GM12872 (cell line): ENCODE data around the gene SLC17A5.

Experiments
- TF ChIP-seq, protein P1 (sequence below): IDR thresholded peaks from 3 replicates; pipeline ENCODE4 v1.5.1; 2011; ENCODE audit warnings: low read depth, mild to moderate bottlenecking, low read length, moderate library complexity; ENCODE audit not compliant: insufficient read depth

The SLC17A5 gene

DNA sequence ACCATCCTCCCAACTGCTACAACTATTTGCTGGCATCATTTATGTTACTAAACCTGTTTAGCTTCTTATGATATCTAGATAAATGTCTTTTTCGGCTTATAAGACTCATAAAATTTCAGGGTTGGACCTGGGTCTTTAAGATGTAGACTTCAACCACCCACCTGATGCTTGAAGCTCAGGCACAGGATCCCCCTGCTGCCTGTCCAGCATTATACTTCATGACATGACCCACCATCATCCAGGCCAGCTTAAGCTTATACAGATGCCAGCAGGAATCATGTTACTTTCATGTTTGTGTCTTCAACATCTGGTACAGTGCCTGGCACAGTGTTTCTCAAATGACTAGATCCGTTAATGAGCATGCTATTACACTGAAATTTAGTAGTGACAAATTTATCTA is 47.4 kb downstream of the SLC17A5 start:
- TF ChIP-seq, protein P1, sequence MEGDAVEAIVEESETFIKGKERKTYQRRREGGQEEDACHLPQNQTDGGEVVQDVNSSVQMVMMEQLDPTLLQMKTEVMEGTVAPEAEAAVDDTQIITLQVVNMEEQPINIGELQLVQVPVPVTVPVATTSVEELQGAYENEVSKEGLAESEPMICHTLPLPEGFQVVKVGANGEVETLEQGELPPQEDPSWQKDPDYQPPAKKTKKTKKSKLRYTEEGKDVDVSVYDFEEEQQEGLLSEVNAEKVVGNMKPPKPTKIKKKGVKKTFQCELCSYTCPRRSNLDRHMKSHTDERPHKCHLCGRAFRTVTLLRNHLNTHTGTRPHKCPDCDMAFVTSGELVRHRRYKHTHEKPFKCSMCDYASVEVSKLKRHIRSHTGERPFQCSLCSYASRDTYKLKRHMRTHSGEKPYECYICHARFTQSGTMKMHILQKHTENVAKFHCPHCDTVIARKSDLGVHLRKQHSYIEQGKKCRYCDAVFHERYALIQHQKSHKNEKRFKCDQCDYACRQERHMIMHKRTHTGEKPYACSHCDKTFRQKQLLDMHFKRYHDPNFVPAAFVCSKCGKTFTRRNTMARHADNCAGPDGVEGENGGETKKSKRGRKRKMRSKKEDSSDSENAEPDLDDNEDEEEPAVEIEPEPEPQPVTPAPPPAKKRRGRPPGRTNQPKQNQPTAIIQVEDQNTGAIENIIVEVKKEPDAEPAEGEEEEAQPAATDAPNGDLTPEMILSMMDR = 0 out of 3 replicates have a peak, but pooled peaks have one; percentile 3

DNA sequence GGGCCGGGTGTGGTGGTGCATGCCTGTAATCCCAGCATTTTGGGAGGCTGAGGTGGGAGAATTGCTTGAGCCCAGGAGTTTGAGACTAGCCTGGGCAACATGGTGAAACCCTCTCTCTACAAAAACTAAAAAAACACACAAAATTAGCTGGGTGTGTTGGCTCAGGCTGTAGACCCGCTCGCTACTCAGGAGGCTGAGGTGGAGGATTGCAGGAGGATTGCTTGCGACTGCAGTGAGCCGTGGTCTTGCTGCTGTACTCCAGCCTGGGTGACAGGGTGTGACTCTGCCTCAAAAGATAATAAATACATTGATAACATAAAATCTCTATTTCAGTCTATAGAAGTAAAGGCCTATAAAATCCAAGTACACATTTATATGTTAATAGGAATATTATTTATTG is 49.3 kb downstream of the SLC17A5 start:
- TF ChIP-seq, protein P1 = no peak

GRCh38 chr6:73604020-73604419 is 49.8 kb downstream of the SLC17A5 start:
- TF ChIP-seq, protein P1 = no peak

DNA sequence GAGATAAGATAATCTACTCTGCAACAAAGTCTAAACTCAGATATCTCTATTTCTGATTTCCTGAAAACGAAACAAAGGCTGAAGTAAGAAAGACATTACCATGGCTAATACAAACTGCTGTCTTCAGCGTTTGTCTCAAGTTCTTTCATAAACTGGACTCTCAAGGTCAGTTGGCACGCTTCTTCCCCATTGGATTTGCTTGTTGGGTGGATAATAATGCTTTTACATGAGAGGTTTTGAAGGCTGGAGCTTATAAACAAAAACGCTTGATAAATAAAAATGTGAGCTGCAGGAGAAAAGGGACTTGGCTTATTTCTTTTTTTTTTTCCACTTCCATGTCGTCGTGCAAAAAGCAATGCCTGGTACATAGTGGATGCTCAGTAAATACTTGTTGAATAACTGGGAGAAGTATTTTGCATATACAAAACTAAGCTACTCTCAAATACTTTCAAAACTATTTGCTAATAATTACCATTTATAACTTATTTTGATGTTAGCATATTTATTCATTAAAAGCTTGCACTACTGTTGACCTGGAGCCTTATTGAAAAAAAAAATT is 67.3 kb downstream of the SLC17A5 start:
- TF ChIP-seq, protein P1 = no peak

DNA sequence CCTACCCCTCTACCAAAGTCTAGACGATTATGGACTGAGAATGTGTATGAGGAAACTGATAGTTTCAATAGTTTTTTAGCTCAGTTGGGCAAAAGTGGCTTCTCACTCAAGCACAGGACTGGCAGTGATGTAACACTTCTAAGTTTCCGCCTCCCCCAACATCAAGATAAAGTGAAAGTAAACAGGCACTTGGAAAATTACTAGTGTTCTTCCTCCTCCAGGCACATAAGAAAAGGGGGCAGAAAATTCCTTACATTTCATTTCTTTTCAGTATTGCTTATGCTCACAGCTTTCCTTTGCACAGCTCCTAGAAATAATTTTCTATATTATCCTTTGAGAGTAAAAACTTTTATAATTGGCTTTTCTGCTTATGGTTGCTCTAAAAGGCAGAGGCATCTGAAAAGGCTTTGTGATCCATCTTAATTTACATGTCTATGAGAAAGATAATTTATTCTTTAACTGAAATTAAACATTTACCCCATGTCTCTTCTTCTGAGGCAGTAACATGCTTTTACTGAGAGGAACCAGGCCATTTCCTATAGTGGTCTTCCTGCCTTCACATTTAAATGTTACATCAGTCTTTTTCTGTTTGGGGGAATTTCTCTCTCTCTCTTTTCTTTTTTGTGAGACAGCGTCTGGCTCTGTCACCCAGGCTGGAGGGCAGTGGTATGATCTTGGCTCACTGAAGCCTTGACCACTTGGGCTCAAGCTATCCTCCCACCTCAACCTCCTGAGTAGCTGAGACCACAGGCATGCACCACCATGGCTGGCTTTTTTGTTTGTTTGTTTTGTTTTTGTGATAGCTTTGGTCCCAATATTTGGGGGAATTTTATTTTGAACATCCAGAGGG is 68.0 kb downstream of the SLC17A5 start:
- TF ChIP-seq, protein P1 = no peak

- TF ChIP-seq, protein P1 = no peak
These were observed 72.5 kb downstream of the SLC17A5 start for GRCh38 chr6:73581293-73581692.

DNA sequence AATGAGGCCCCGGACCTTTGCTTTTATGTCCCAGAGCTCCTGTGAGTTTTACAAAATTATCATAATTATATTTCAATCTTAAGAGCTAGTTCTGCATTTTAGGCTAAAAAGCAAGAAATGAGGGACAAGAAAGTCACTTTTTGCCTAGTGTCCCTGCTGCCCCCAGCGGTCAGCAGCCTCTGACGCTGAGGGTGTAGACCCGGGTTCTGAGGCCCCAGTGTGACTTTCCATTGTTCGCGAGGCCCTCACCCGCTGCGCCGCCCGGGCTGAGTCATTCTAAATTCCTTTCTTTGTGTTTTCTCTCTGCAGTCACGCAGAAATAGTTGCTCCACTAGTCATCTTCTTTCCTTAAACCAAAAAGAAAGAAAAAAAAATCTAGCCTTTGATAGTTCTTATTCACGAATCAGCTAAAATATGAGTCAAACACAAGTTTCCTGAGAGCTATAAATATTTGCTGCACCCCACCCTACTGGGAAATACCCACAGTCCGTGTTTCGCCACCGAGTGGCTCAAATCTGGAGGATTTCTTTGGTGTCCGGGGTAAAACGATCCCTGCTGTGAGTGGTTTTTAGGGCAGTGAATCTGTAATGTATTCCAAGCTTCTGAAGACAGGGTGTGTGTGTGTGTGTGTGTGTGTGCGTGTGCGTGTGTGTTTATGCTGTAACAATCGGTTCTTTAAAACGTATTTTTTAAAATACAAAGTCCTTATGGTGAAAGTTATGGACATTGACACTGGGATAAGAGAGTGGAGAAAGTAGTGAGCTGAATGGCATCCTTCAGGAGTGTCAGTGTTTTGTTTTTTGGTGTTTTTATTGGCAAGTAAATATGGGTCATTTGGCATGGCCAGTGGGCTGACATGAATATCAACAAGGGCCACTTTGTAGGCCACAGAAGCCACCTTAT is 73.3 kb downstream of the SLC17A5 start:
- TF ChIP-seq, protein P1 = peak; percentile 68
